Left ventricle myocardium superior (tissue), 1 donor: ENCODE results near the gene AZGP1. TPM values are rescaled to one million over a fixed set of nuclear protein-coding genes. Genes with fewer than 3 reads are reported as not detected.
A peak's percentile ranks its signal among the peaks of the same experiment; 100 is the strongest.

Experiments used
- ATAC-seq: fragments of 200-7000 bp; cut with Tn5 transposase; one replicate; pipeline ENCODE4 v1.9.1; 2020; ENCODE audit warnings: mild to moderate bottlenecking, moderate library complexity
- DNase-seq: peaks from one replicate; pipeline ENCODE4 v3.0.0-alpha.2; 2020
- intact Hi-C: fragments of 100-400 bp; cut with micrococcal nuclease; formaldehyde crosslinking; loops from one replicate; pipeline ENCODE4 v1.11.0; 2022
- total RNA-seq: library from RNA; stranded (reverse); fragmentation: NEBNext Ultra II Directional; extraction: Animal tissue kit (Norgen Biotek cat#: 25700); gene quantifications from one replicate; pipeline ENCODE4 v1.2.1, GENCODE V29; 2021
- donor health status: DM: no; HTN: yes; CAD: no; lungs with severe emphysema.

The AZGP1 gene
- total RNA-seq, 1 donor from 2014 or later: 70.9 TPM

DNA sequence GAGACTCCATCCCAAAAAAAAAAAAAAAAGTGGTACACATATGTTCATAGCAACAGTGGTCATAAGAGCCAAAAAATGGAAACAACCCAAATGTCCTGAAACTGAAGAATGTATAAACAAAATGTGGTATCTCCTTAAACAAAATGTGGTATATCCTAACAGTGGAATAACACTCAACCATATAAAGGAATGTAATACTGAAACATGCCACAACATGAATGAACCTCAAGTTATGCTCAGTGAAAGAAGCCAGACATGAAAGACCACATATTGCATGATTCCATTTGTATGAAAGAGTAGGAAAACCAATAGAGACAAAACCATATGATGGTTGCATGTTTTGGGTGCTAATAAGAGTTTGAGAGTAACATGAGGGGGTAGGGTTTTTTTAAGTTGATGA, 49.5 kb downstream of the AZGP1 start:
- no peak for DNase-seq
- intact Hi-C loops: no loop called here
- no peak for ATAC-seq

DNA sequence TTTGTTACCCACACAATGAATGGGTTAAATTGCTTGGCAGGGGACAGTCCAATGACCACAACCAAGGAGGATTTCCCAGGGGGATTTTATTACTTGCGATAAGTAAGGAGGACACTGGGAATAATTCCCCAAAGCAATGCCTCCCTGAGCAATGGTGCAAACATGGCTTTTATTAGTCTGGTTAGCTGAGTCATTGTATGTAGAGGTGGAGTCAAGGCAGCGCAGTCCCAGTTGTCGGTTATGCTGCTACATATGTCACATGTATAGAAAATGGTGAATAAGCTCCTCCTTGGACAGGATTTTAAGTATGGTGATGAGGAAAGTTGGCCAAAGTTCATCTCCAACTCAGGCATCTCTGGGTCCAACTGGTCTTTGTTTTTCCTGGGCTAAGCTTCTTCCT, 52.6 kb downstream of the AZGP1 start:
- no peak for ATAC-seq
- DNase-seq: no peak
- intact Hi-C loops: no loop called here

DNA sequence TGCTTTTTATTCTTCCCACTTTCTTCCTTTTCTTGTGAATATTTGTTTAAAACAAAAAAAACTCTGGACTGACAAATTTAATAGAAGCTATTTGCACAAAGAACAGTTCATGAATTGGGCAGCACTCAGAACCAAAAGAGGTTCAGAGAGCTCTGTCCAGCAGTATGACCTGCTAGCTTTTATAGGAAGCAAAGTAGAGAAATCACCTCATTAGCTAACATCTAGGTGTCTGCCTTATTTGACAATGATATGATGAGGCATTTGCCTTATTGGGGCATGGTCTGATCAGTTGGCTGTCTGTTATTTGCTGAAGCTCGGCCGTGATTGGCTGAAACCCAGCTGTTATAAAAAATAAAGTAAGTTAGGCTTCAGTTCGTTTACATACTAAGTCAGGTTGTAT, 55.7 kb downstream of the AZGP1 start:
- intact Hi-C loops: no loop called here
- ATAC-seq (no peak), DNase-seq (no peak)

DNA sequence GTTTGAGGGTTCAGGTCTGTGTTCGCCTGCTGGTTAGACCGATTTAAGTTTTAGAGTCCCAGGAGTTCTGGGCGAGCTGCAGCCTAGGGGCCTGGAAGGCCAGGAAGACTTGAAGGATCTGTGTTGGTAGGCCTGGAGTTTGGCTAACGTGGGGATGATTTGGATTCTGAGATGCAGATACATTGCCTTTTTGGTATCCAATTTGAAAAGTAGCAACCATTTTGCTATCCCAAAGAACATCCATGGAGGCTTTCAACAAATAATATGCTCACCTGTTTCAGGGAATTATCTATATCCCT, 56.1 kb downstream of the AZGP1 start:
- DNase-seq: no peak
- intact Hi-C loops: loop anchor here (5.0 kb wide), 1 partner anchor 73 kb away; no protein-coding TSS in a partner anchor

DNA sequence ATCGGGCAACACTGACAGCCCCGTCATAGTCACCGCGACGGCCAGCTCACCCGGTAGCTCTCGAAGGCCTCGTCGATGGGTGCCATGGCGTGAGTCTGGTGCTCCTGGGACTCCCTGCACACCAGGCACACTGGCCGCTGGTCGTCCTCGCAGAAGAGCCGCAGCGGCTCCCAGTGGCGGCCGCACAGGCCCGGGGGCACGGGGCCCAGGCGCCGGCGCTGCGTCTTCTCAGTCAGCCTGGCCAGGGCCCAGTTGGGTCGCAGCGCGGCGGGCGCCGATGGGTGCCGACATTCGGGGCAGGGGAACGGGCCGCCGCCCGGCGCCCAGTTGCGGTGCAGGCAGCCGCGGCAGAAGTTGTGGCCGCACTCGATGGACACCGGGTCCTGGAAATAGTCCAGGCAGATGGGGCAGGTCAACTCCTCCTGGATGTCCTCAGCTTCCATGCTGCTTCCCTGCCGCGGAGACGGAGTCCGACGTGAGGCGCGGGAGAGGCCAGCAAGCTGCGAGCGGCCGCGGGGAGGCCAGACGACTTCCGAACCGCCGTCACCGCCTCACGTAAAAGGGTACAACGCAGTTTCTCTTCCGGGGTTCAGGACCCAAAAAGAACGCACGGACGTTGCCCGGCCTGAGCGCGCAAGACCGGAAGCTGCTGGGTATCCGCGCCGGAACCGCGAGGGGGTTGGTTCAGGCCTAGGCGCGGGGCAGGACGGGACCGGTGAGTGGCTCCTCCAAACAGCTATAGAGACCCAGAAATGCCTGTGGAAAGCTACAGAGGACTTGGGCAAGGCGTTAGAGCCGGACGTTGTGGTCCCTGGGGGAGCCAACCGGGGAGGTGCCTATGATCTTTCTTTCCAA, 56.6 kb downstream of the AZGP1 start, which contains the start of gene TRIM4:
TSS of gene TRIM4 (minus strand) at position 572 of the 855 bp plus-strand sequence. CDS start at position 443, 129 bp downstream.
- intact Hi-C loops: loop anchor here (5.0 kb wide), 1 partner anchor 73 kb away; no protein-coding TSS in a partner anchor
- peak; percentile 99 for ATAC-seq
- peak; percentile 94 for DNase-seq

More for the DNA sequence above, 56.1 kb downstream of the AZGP1 start:
- no peak for ATAC-seq

Other genes starting within 250 kb of the AZGP1 start
- not detected for gene CYP3A7, start 240.8 kb downstream of the AZGP1 start, total RNA-seq
- not detected for gene CYP3A4, start 191.8 kb downstream of the AZGP1 start, total RNA-seq
- not detected for gene CYP3A43, start 148.0 kb downstream of the AZGP1 start, total RNA-seq
- not detected for gene OR2AE1, start 99.0 kb downstream of the AZGP1 start, total RNA-seq
- 7.1 TPM for gene TRIM4, start 56.5 kb downstream of the AZGP1 start, total RNA-seq
- 0.30 TPM for gene GJC3, start 46.4 kb downstream of the AZGP1 start, total RNA-seq
- gene ZKSCAN1, start 39.6 kb upstream of the AZGP1 start, total RNA-seq: 33.3 TPM
- gene ZSCAN21, start 73.7 kb upstream of the AZGP1 start, total RNA-seq: 7.7 TPM
- 15.6 TPM for gene ZNF3, start 105.7 kb upstream of the AZGP1 start, total RNA-seq
- gene COPS6, start 112.9 kb upstream of the AZGP1 start, total RNA-seq: 126 TPM
- gene MCM7, start 125.4 kb upstream of the AZGP1 start, total RNA-seq: 23.9 TPM
- gene AP4M1, start 125.6 kb upstream of the AZGP1 start, total RNA-seq: 15.3 TPM
- gene TAF6, start 143.3 kb upstream of the AZGP1 start, total RNA-seq: 31.9 TPM
- 10.8 TPM for gene CNPY4, start 143.6 kb upstream of the AZGP1 start, total RNA-seq
- gene MBLAC1, start 150.9 kb upstream of the AZGP1 start, total RNA-seq: 2.8 TPM
- gene LAMTOR4, start 172.9 kb upstream of the AZGP1 start, total RNA-seq: 104 TPM
- gene TRAPPC14, start 182.7 kb upstream of the AZGP1 start, total RNA-seq: 6.8 TPM
- gene GAL3ST4, start 192.6 kb upstream of the AZGP1 start, total RNA-seq: 2.0 TPM
- gene GPC2, start 201.3 kb upstream of the AZGP1 start, total RNA-seq: 0.35 TPM
- gene STAG3, start 201.9 kb upstream of the AZGP1 start, total RNA-seq: 0.74 TPM
- gene PVRIG, start 243.9 kb upstream of the AZGP1 start, total RNA-seq: not detected